GM23338 (cell line): Measurements from ENCODE around the gene NT5C2.
"Not testable (repeated sequence)": the region's sequence is repeated elsewhere in the genome, so short reads cannot be mapped to it uniquely, and the experiment has no call there.

ENCODE experiments used
- CREB1 ChIP-seq: fragments of 250-450 bp; sonication (Bioruptor Pico); IDR thresholded peaks from 2 replicates; pipeline ENCODE4 v1.5.0; 2020; ENCODE audit warnings: low read depth, mild to moderate bottlenecking, moderate library complexity
- EZH2 ChIP-seq: fragments of 200-600 bp; sonication (generic); IDR thresholded peaks from one replicate; pipeline ENCODE4 v1.8.0; 2017; ENCODE audit warnings: antibody characterized with exemption, mild to moderate bottlenecking, low read depth; ENCODE audit not compliant: unreplicated experiment
- EZH2phosphoT487 ChIP-seq: fragments of 200-600 bp; sonication (generic); IDR thresholded peaks from one replicate; pipeline ENCODE4 v1.8.1; 2018; ENCODE audit warnings: antibody characterized with exemption; ENCODE audit not compliant: unreplicated experiment
- JUNB ChIP-seq: IDR thresholded peaks from one replicate; pipeline ENCODE4 v1.6.1; 2016; ENCODE audit warnings: antibody characterized with exemption; ENCODE audit not compliant: unreplicated experiment
- NANOG ChIP-seq: IDR thresholded peaks from 2 replicates; pipeline ENCODE4 v1.6.1; 2016; ENCODE audit warnings: antibody characterized with exemption, borderline replicate concordance
- POLR2AphosphoS5 ChIP-seq: IDR thresholded peaks from 2 replicates; pipeline ENCODE4 v1.6.1; 2016; ENCODE audit warnings: antibody characterized with exemption, low read depth
- STAT1 ChIP-seq: IDR thresholded peaks from one replicate; pipeline ENCODE4 v1.6.1; 2016; ENCODE audit warnings: antibody characterized with exemption; ENCODE audit not compliant: unreplicated experiment
- ZNF114 ChIP-seq: fragments of 250-450 bp; sonication (Bioruptor Pico); IDR thresholded peaks from 2 replicates; pipeline ENCODE4 v1.5.0; 2020; ENCODE audit warnings: mild to moderate bottlenecking, moderate library complexity
- ZNF331 ChIP-seq: fragments of 250-450 bp; sonication (Bioruptor Pico); IDR thresholded peaks from 2 replicates; pipeline ENCODE4 v1.5.0; 2020; ENCODE audit warnings: low read depth, mild to moderate bottlenecking, moderate library complexity
- TF ChIP-seq, protein P1 (sequence below), 2 experiments: fragments of 200-600 bp in 1 of 2; sonication (generic) in 1 of 2; conservative IDR thresholded peaks; 2 replicates each; pipeline versions ENCODE4 v1.5.1 to v1.6.1; 2016 to 2017; ENCODE audit warnings: antibody characterized with exemption in 2 of 2, low read depth in 2 of 2, mild to moderate bottlenecking in 2 of 2, moderate library complexity in 1 of 2
- TF ChIP-seq, protein P2 (sequence below): IDR thresholded peaks from one replicate; pipeline ENCODE4 v1.6.1; 2018; ENCODE audit warnings: antibody characterized with exemption; ENCODE audit not compliant: unreplicated experiment
- TF ChIP-seq, protein P3 (sequence below): IDR thresholded peaks from 2 replicates; pipeline ENCODE4 v1.6.1; 2016; ENCODE audit warnings: antibody characterized with exemption
- TF ChIP-seq, protein P4 (sequence below): fragments of 250-450 bp; sonication (Bioruptor Pico); IDR thresholded peaks from 2 replicates; pipeline ENCODE4 v1.5.0; 2020; ENCODE audit warnings: mild to moderate bottlenecking, moderate library complexity

DNA sequence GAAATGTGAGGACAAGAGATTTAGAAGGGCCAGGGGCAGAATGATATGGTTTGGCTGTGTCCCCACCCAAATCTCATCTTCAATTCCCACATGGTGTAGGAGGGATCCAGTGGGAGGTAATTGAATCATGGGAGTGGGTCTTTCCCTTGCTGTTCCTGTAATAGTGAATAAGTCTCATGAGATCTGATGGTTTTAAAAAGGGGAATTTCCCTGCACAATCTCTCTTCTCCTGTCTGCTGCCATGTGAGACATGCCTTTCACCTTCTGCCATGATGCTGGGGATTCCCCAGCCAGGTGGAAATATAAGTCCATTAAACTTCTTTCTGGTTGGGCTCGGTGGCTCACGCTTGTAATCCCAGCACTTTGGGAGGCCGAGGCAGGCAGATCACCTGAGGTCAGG lies 57.9 kb downstream of the NT5C2 start:
- TF ChIP-seq, protein P1, sequence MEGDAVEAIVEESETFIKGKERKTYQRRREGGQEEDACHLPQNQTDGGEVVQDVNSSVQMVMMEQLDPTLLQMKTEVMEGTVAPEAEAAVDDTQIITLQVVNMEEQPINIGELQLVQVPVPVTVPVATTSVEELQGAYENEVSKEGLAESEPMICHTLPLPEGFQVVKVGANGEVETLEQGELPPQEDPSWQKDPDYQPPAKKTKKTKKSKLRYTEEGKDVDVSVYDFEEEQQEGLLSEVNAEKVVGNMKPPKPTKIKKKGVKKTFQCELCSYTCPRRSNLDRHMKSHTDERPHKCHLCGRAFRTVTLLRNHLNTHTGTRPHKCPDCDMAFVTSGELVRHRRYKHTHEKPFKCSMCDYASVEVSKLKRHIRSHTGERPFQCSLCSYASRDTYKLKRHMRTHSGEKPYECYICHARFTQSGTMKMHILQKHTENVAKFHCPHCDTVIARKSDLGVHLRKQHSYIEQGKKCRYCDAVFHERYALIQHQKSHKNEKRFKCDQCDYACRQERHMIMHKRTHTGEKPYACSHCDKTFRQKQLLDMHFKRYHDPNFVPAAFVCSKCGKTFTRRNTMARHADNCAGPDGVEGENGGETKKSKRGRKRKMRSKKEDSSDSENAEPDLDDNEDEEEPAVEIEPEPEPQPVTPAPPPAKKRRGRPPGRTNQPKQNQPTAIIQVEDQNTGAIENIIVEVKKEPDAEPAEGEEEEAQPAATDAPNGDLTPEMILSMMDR (conservative IDR thresholded peaks at IDR 0.05; ENCODE audit: low read depth in 2 of 2): not testable (repeated sequence)
- not testable (repeated sequence) for TF ChIP-seq POLR2AphosphoS5; EZH2; STAT1; EZH2phosphoT487; ZNF331 (CRISPR knock-in tag); JUNB; CREB1 (CRISPR knock-in tag); NANOG; ZNF114
- TF ChIP-seq, protein P2, sequence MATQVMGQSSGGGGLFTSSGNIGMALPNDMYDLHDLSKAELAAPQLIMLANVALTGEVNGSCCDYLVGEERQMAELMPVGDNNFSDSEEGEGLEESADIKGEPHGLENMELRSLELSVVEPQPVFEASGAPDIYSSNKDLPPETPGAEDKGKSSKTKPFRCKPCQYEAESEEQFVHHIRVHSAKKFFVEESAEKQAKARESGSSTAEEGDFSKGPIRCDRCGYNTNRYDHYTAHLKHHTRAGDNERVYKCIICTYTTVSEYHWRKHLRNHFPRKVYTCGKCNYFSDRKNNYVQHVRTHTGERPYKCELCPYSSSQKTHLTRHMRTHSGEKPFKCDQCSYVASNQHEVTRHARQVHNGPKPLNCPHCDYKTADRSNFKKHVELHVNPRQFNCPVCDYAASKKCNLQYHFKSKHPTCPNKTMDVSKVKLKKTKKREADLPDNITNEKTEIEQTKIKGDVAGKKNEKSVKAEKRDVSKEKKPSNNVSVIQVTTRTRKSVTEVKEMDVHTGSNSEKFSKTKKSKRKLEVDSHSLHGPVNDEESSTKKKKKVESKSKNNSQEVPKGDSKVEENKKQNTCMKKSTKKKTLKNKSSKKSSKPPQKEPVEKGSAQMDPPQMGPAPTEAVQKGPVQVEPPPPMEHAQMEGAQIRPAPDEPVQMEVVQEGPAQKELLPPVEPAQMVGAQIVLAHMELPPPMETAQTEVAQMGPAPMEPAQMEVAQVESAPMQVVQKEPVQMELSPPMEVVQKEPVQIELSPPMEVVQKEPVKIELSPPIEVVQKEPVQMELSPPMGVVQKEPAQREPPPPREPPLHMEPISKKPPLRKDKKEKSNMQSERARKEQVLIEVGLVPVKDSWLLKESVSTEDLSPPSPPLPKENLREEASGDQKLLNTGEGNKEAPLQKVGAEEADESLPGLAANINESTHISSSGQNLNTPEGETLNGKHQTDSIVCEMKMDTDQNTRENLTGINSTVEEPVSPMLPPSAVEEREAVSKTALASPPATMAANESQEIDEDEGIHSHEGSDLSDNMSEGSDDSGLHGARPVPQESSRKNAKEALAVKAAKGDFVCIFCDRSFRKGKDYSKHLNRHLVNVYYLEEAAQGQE: not testable (repeated sequence)
- TF ChIP-seq, protein P3, sequence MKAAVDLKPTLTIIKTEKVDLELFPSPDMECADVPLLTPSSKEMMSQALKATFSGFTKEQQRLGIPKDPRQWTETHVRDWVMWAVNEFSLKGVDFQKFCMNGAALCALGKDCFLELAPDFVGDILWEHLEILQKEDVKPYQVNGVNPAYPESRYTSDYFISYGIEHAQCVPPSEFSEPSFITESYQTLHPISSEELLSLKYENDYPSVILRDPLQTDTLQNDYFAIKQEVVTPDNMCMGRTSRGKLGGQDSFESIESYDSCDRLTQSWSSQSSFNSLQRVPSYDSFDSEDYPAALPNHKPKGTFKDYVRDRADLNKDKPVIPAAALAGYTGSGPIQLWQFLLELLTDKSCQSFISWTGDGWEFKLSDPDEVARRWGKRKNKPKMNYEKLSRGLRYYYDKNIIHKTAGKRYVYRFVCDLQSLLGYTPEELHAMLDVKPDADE: not testable (repeated sequence)
- TF ChIP-seq, protein P4, sequence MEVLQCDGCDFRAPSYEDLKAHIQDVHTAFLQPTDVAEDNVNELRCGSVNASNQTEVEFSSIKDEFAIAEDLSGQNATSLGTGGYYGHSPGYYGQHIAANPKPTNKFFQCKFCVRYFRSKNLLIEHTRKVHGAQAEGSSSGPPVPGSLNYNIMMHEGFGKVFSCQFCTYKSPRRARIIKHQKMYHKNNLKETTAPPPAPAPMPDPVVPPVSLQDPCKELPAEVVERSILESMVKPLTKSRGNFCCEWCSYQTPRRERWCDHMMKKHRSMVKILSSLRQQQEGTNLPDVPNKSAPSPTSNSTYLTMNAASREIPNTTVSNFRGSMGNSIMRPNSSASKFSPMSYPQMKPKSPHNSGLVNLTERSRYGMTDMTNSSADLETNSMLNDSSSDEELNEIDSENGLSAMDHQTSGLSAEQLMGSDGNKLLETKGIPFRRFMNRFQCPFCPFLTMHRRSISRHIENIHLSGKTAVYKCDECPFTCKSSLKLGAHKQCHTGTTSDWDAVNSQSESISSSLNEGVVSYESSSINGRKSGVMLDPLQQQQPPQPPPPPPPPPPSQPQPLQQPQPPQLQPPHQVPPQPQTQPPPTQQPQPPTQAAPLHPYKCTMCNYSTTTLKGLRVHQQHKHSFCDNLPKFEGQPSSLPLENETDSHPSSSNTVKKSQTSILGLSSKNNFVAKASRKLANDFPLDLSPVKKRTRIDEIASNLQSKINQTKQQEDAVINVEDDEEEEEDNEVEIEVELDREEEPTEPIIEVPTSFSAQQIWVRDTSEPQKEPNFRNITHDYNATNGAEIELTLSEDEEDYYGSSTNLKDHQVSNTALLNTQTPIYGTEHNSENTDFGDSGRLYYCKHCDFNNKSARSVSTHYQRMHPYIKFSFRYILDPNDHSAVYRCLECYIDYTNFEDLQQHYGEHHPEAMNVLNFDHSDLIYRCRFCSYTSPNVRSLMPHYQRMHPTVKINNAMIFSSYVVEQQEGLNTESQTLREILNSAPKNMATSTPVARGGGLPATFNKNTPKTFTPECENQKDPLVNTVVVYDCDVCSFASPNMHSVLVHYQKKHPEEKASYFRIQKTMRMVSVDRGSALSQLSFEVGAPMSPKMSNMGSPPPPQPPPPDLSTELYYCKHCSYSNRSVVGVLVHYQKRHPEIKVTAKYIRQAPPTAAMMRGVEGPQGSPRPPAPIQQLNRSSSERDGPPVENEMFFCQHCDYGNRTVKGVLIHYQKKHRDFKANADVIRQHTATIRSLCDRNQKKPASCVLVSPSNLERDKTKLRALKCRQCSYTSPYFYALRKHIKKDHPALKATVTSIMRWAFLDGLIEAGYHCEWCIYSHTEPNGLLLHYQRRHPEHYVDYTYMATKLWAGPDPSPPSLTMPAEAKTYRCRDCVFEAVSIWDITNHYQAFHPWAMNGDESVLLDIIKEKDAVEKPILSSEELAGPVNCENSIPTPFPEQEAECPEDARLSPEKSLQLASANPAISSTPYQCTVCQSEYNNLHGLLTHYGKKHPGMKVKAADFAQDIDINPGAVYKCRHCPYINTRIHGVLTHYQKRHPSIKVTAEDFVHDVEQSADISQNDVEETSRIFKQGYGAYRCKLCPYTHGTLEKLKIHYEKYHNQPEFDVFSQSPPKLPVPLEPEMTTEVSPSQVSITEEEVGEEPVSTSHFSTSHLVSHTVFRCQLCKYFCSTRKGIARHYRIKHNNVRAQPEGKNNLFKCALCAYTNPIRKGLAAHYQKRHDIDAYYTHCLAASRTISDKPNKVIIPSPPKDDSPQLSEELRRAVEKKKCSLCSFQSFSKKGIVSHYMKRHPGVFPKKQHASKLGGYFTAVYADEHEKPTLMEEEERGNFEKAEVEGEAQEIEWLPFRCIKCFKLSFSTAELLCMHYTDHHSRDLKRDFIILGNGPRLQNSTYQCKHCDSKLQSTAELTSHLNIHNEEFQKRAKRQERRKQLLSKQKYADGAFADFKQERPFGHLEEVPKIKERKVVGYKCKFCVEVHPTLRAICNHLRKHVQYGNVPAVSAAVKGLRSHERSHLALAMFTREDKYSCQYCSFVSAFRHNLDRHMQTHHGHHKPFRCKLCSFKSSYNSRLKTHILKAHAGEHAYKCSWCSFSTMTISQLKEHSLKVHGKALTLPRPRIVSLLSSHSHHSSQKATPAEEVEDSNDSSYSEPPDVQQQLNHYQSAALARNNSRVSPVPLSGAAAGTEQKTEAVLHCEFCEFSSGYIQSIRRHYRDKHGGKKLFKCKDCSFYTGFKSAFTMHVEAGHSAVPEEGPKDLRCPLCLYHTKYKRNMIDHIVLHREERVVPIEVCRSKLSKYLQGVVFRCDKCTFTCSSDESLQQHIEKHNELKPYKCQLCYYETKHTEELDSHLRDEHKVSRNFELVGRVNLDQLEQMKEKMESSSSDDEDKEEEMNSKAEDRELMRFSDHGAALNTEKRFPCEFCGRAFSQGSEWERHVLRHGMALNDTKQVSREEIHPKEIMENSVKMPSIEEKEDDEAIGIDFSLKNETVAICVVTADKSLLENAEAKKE (CRISPR knock-in tag): not testable (repeated sequence)
